ENCODE data around the gene CAMK2N2.

The CAMK2N2 gene

GRCh38 chr3:184283681-184284080, 22.3 kb upstream of the CAMK2N2 start:
- Histone ChIP-seq H3K9me3 (ENCODE audit: low read length) (no peaks in the 10 kb centered on the region), H2AFZ (ENCODE audit: low read length) (no peak overlapping the region), H3K27ac (ENCODE audit: low read depth, low read length, poor library complexity, severe bottlenecking) (no peak overlapping the region), H4K20me1 (ENCODE audit: insufficient read depth, low read length) (no peaks in the 10 kb centered on the region), H3F3A (ENCODE audit: insufficient read depth, low read length) (no peaks in the 10 kb centered on the region), H3K4me1 (ENCODE audit: insufficient read depth, low read length, severe bottlenecking) (no peaks in the 10 kb centered on the region), H3K27me3 (ENCODE audit: insufficient read depth, low read length) (peaks cover 7% of the 10 kb centered on the region; the same call in 1 of the 2 replicates), H3K4me2 (ENCODE audit: low read length) (no peak overlapping the region), H3K9ac (ENCODE audit: low read length) (no peak overlapping the region), H3K36me3 (ENCODE audit: insufficient read depth, low read length) (no peaks in the 10 kb centered on the region; the same call in 1 of the 2 replicates), H3K79me2 (ENCODE audit: insufficient read depth, low read length) (no peaks in the 10 kb centered on the region), H3K4me3 (ENCODE audit: low read depth, low read length, poor library complexity, severe bottlenecking) (no peak overlapping the region), H3K9me2 (ENCODE audit: low read depth, low read length) (no peaks in the 10 kb centered on the region)
- TF ChIP-seq CTCF (IDR thresholded peaks at IDR 0.05; ENCODE audit: low read length): no peak
- no peak for TF ChIP-seq EZH2 (IDR thresholded peaks at IDR 0.05; ENCODE audit: borderline replicate concordance, low read length)

GRCh38 chr3:184282941-184283340, 21.6 kb upstream of the CAMK2N2 start:
- no peaks in the 10 kb centered on the region for H4K20me1 ChIP-seq (ENCODE audit: insufficient read depth, low read length)
- H3K4me3 ChIP-seq (ENCODE audit: low read depth, low read length, poor library complexity, severe bottlenecking): no peak overlapping the region
- no peaks in the 10 kb centered on the region for H3K79me2 ChIP-seq (ENCODE audit: insufficient read depth, low read length)
- H3K9me2 ChIP-seq (ENCODE audit: low read depth, low read length): no peaks in the 10 kb centered on the region
- no peak overlapping the region for H3K27ac ChIP-seq (ENCODE audit: low read depth, low read length, poor library complexity, severe bottlenecking)
- H3K36me3 ChIP-seq (ENCODE audit: insufficient read depth, low read length): no peaks in the 10 kb centered on the region; the same call in 1 of the 2 replicates
- no peak overlapping the region for H3K4me2 ChIP-seq (ENCODE audit: low read length)
- no peaks in the 10 kb centered on the region for H3K4me1 ChIP-seq (ENCODE audit: insufficient read depth, low read length, severe bottlenecking)
- H3F3A ChIP-seq (ENCODE audit: insufficient read depth, low read length): no peaks in the 10 kb centered on the region
- no peak overlapping the region for H2AFZ ChIP-seq (ENCODE audit: low read length)
- H3K9me3 ChIP-seq (ENCODE audit: low read length): no peaks in the 10 kb centered on the region
- peaks cover 7% of the 10 kb centered on the region; the same call in 1 of the 2 replicates for H3K27me3 ChIP-seq (ENCODE audit: insufficient read depth, low read length)
- TF ChIP-seq CTCF (IDR thresholded peaks at IDR 0.05; ENCODE audit: low read length) (no peak), EZH2 (IDR thresholded peaks at IDR 0.05; ENCODE audit: borderline replicate concordance, low read length) (no peak)
- H3K9ac ChIP-seq (ENCODE audit: low read length): no peak overlapping the region

- H4K20me1 ChIP-seq (ENCODE audit: insufficient read depth, low read length): no peaks in the 10 kb centered on the region
- H3K9ac ChIP-seq (ENCODE audit: low read length): no peak overlapping the region
- H3K27ac ChIP-seq (ENCODE audit: low read depth, low read length, poor library complexity, severe bottlenecking): no peak overlapping the region
- no peak overlapping the region for H3K4me3 ChIP-seq (ENCODE audit: low read depth, low read length, poor library complexity, severe bottlenecking)
- no peak overlapping the region for H3K4me2 ChIP-seq (ENCODE audit: low read length)
- peaks cover 8% of the 10 kb centered on the region; the same call in 1 of the 2 replicates for H3K27me3 ChIP-seq (ENCODE audit: insufficient read depth, low read length)
- H3K9me3 ChIP-seq (ENCODE audit: low read length): no peaks in the 10 kb centered on the region
- H3K36me3 ChIP-seq (ENCODE audit: insufficient read depth, low read length): no peaks in the 10 kb centered on the region
- H3F3A ChIP-seq (ENCODE audit: insufficient read depth, low read length): no peaks in the 10 kb centered on the region
- no peak overlapping the region for H2AFZ ChIP-seq (ENCODE audit: low read length)
- no peaks in the 10 kb centered on the region for H3K79me2 ChIP-seq (ENCODE audit: insufficient read depth, low read length)
- TF ChIP-seq CTCF (IDR thresholded peaks at IDR 0.05; ENCODE audit: low read length) (no peak), EZH2 (IDR thresholded peaks at IDR 0.05; ENCODE audit: borderline replicate concordance, low read length) (no peak)
- H3K9me2 ChIP-seq (ENCODE audit: low read depth, low read length): no peaks in the 10 kb centered on the region
- no peaks in the 10 kb centered on the region for H3K4me1 ChIP-seq (ENCODE audit: insufficient read depth, low read length, severe bottlenecking)
Measured at GRCh38 chr3:184277366-184277765, 16.0 kb upstream of the CAMK2N2 start.

Measured in OCI-LY1 (cell line).